ENCODE results near the gene C17orf114.
"Not testable (repeated sequence)": the region's sequence is repeated elsewhere in the genome, so short reads cannot be mapped to it uniquely, and the experiment has no call there.

The C17orf114 gene

DNA sequence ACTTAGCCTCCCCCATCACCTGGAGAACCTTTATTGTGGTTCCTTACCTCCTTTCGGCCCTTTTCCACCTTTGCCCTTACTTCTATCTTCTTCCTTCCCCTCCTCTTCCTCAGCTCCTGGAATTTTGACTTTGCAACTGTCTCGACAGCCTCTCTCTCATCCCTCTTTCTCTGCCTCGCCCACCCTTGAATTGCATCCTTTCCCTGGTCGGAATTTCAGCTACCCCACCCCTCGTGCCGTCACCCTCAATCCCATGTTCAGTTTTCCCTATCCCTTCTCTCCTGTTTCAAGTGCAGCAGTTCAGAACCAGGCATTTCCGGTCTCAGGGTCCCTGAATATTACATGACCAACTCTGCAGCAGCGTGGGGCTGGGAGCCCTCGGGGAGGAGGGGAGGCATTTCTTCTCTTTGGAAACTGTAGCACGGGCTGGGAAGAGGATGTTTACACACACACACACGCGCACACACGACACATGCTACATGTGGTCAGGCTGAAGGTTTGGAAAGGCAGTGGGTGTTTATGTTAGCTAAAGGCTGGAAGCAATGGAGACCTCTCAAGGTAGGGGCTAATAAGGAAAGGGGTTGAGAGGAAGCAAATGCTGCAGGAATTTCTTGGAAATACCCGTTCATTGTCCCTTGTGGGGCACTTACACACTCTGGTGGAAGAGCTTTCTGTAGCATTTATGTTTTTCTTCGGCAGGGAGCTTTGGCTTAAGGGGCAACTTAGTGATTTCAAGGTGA, 32.0 kb upstream of the C17orf114 start:
- Histone ChIP-seq H3K9me3 (ENCODE audit: control insufficient read depth, insufficient read depth, low read length) (no peaks in the 10 kb centered on the region), H3K27ac (ENCODE audit: low read depth, low read length) (peak overlapping the region; percentile 47), H3K4me3 (ENCODE audit: low read depth, low read length) (peak overlapping the region; percentile 88), H3K27me3 (ENCODE audit: control insufficient read depth, insufficient read depth, low read length) (no peaks in the 10 kb centered on the region)
- DNase-seq (ENCODE audit: low read depth, low spot score) = peak; percentile 52
- TF ChIP-seq, protein P1, sequence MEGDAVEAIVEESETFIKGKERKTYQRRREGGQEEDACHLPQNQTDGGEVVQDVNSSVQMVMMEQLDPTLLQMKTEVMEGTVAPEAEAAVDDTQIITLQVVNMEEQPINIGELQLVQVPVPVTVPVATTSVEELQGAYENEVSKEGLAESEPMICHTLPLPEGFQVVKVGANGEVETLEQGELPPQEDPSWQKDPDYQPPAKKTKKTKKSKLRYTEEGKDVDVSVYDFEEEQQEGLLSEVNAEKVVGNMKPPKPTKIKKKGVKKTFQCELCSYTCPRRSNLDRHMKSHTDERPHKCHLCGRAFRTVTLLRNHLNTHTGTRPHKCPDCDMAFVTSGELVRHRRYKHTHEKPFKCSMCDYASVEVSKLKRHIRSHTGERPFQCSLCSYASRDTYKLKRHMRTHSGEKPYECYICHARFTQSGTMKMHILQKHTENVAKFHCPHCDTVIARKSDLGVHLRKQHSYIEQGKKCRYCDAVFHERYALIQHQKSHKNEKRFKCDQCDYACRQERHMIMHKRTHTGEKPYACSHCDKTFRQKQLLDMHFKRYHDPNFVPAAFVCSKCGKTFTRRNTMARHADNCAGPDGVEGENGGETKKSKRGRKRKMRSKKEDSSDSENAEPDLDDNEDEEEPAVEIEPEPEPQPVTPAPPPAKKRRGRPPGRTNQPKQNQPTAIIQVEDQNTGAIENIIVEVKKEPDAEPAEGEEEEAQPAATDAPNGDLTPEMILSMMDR (IDR thresholded peaks at IDR 0.05; ENCODE audit: low read depth, low read length) = no peak
- CTCF ChIA-PET = no interaction called here
- POLR2A ChIA-PET = interaction anchor here (1.2 kb wide), 1 partner anchor 47 kb away, joined by 4 read pairs; no protein-coding TSS in a partner anchor

DNA sequence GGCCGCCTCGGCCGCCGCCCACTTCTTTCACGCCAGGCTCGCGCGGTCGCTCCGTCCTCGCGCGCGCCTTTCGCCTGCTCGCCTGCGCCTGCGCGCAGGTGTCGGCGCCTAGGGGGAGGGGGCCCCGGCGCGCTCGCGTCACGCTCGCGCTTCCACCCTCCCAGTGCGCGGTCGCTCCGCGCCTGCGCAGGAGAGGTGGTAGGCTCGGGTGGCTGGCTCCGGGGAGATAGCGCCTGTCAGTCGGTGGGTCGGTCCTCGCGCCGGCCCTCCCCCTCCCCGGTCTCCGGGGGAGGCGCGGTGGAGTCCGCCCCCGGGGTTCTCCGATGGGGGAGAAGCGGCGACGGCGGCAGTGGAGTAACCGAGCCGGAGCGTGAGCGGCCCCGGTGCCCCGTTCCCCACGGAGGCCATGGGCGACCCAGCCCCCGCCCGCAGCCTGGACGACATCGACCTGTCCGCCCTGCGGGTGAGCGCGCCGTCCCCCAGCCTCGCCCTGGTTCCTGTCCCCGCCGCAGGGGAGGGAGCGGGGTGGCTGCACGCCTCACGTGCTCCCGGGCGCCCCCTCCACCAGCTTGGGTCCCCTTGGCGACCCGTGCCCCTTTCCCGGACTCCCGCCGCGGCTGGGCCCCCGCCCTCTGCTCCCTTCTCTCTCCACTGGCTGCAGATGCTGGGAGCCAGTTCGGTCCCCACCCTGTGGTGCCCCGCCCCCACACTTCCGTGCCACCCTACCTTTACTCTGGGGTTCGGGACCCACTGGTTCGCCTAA, 31.2 kb upstream of the C17orf114 start, which contains the start of gene MINK1:
TSS of gene MINK1 (plus strand) at position 163 of the 763 bp plus-strand sequence. CDS start at position 407, 244 bp downstream.
- TF ChIP-seq, protein P1 (IDR thresholded peaks at IDR 0.05; ENCODE audit: low read depth, low read length) = no peak
- peak; percentile 83 for DNase-seq (ENCODE audit: low read depth, low spot score)
- H3K27ac ChIP-seq (ENCODE audit: low read depth, low read length) = peak within 1 kb of the TSS; percentile 47
- CTCF ChIA-PET = no interaction called here
- POLR2A ChIA-PET = interaction anchor here (1.2 kb wide), 1 partner anchor 48 kb away, joined by 4 read pairs; no protein-coding TSS in a partner anchor
- H3K27me3 ChIP-seq (ENCODE audit: control insufficient read depth, insufficient read depth, low read length) = no peaks in the 10 kb centered on the region
- H3K9me3 ChIP-seq (ENCODE audit: control insufficient read depth, insufficient read depth, low read length) = no peaks in the 10 kb centered on the region
- H3K4me3 ChIP-seq (ENCODE audit: low read depth, low read length) = peak within 1 kb of the TSS; percentile 88

DNA sequence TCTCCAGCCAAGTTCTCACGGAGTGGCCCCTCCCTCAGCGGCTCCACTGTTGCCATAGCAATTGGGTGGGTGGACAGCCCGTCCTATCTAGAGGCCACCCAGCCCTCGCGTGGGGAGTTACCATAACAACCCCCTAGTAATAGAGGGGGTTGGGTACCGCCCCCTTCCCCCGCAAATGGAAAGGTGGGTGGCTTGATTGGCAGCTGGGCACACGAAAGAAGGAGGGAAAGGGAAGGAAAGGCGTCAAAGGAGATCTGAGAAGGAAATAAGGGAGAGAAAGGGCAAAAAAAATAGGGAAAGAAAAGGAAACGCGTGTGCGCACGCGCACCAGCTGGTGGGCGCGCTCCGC, 30.7 kb upstream of the C17orf114 start:
- POLR2A ChIA-PET; H3K9me3 ChIP-seq (ENCODE audit: control insufficient read depth, insufficient read depth, low read length); CTCF ChIA-PET; DNase-seq (ENCODE audit: low read depth, low spot score); H3K27me3 ChIP-seq (ENCODE audit: control insufficient read depth, insufficient read depth, low read length): not testable (repeated sequence)
- Histone ChIP-seq H3K27ac (ENCODE audit: low read depth, low read length) (peak overlapping the region; percentile 39), H3K4me3 (ENCODE audit: low read depth, low read length) (peak overlapping the region; percentile 88)

DNA sequence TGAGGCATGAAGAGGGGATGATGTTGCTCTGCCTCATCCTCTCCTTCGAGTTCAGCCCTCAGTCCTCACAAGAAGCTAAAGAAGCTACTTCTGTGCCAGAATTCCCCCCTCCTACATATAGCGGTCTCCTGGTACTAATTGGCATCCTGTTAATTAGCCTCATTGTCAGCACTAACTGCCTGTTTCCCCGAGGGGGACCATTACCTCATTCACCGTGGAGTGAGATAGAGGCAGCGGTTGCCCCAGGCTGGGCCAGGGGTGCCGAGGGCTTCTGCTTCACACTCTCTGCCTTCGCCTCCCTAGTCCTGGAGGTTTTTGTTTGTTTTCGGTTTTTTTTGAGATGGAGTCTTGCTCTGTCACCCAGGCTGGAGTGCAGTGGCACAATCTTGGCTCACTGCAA, 25.3 kb upstream of the C17orf114 start:
- POLR2A ChIA-PET = no interaction called here
- TF ChIP-seq, protein P1 (IDR thresholded peaks at IDR 0.05; ENCODE audit: low read depth, low read length) = no peak
- Histone ChIP-seq H3K27ac (ENCODE audit: low read depth, low read length) (no peak overlapping the region), H3K27me3 (ENCODE audit: control insufficient read depth, insufficient read depth, low read length) (no peaks in the 10 kb centered on the region), H3K9me3 (ENCODE audit: control insufficient read depth, insufficient read depth, low read length) (no peaks in the 10 kb centered on the region), H3K4me3 (ENCODE audit: low read depth, low read length) (no peak overlapping the region)
- CTCF ChIA-PET = no interaction called here
- DNase-seq (ENCODE audit: low read depth, low spot score) = no peak

DNA sequence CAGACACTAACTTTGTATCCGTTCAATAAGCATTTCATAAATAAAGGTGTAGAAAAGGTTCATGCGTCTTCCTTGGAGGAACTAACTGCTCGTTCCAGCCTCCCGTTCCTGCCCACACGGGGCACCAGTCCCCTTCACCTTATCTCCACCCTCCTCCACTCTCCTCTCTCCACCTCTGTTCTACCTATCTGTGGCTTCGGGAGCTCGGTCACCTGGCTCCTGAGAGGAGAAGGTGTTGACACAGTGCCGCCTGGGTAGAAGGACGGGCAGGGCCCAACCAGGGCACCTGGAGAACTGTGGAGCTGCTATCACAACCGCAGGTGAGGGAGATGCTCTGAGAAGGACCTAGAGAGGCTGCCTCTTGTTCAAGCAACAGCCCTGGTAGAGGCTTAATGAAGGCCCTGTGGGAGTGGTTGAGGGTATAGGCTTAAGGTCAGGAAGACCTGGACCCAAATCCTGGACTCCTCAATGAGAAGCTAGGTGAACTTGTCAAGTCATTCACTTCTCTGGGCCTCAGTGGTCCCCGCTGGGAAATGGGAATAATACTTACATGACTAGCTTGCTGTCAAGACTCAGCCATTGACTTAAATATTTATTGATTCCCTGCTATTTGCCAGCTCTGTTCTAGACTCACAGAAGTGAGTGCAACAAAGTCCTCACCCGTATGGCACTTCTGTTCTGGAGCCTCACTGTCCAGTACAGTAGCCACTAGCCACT, 21.4 kb upstream of the C17orf114 start:
- Histone ChIP-seq H3K4me3 (ENCODE audit: low read depth, low read length) (no peak overlapping the region), H3K27me3 (ENCODE audit: control insufficient read depth, insufficient read depth, low read length) (no peaks in the 10 kb centered on the region), H3K27ac (ENCODE audit: low read depth, low read length) (no peak overlapping the region), H3K9me3 (ENCODE audit: control insufficient read depth, insufficient read depth, low read length) (no peaks in the 10 kb centered on the region)
- ChIA-PET POLR2A (no interaction called here), CTCF (interaction anchor here (1.3 kb wide), 1 partner anchor 66 kb away, joined by 3 read pairs; no protein-coding TSS in a partner anchor)
- TF ChIP-seq, protein P1 (IDR thresholded peaks at IDR 0.05; ENCODE audit: low read depth, low read length) = no peak
- DNase-seq (ENCODE audit: low read depth, low spot score) = no peak

Measured in AG04450 (cell line).